Endodermal cell (in vitro differentiated cells): ENCODE measurements around the gene MRPS22. TPM values are rescaled to one million over a fixed set of nuclear protein-coding genes. Genes with fewer than 3 reads are reported as not detected.
"Not testable (repeated sequence)": the region's sequence is repeated elsewhere in the genome, so short reads cannot be mapped to it uniquely, and the experiment has no call there.

Experiments used
- DNase-seq: peaks from one replicate; pipeline ENCODE4 v3.0.0-alpha.2; 2017
- H3K27ac ChIP-seq: 2 replicates; pipeline ENCODE4 v1.5.1; 2013; ENCODE audit warnings: mild to moderate bottlenecking, low read depth, low read length, moderate library complexity
- H3K27me3 ChIP-seq: 2 replicates; pipeline ENCODE4 v1.6.1; 2013; ENCODE audit warnings: mild to moderate bottlenecking, low read length, moderate library complexity; ENCODE audit not compliant: insufficient read depth, control insufficient read depth, poor library complexity, severe bottlenecking
- H3K36me3 ChIP-seq: 2 replicates; pipeline ENCODE4 v1.7.0; 2013; ENCODE audit warnings: mild to moderate bottlenecking, low read length, moderate library complexity; ENCODE audit not compliant: control insufficient read depth, insufficient read depth
- H3K4me1 ChIP-seq: one replicate; pipeline ENCODE4 v1.7.0; 2013; ENCODE audit warnings: low read length; ENCODE audit not compliant: control insufficient read depth, insufficient read depth
- H3K4me3 ChIP-seq: 2 replicates; pipeline ENCODE4 v1.5.1; 2013; ENCODE audit warnings: mild to moderate bottlenecking, low read length, moderate library complexity
- H3K9ac ChIP-seq: 2 replicates; pipeline ENCODE4 v1.6.1; 2013; ENCODE audit warnings: mild to moderate bottlenecking, low read length, moderate library complexity; ENCODE audit not compliant: poor library complexity, severe bottlenecking; ENCODE audit errors: extremely low read depth
- H3K9me3 ChIP-seq: 2 replicates; pipeline ENCODE4 v1.6.1; 2013; ENCODE audit warnings: mild to moderate bottlenecking, low read length, moderate library complexity; ENCODE audit not compliant: control insufficient read depth
- H3K27ac Mint-ChIP-seq: 2 replicates; pipeline ENCODE4 v1.8.0; 2020; ENCODE audit warnings: mixed read lengths
- H3K27me3 Mint-ChIP-seq: 2 replicates; pipeline ENCODE4 v1.8.0; 2021; ENCODE audit warnings: mild to moderate bottlenecking, mixed read lengths; ENCODE audit not compliant: insufficient read depth
- H3K36me3 Mint-ChIP-seq: 2 replicates; pipeline ENCODE4 v1.8.0; 2020; ENCODE audit warnings: low read depth, mixed read lengths
- H3K4me1 Mint-ChIP-seq: 2 replicates; pipeline ENCODE4 v1.8.0; 2020; ENCODE audit warnings: mixed read lengths
- H3K4me3 Mint-ChIP-seq: 2 replicates; pipeline ENCODE4 v1.8.0; 2020; ENCODE audit warnings: mild to moderate bottlenecking, moderate library complexity, mixed read lengths
- H3K9me3 Mint-ChIP-seq: 2 replicates; pipeline ENCODE4 v1.8.0; 2020; ENCODE audit warnings: mild to moderate bottlenecking, mixed read lengths
- CTCF ChIP-seq: fragments of 200-600 bp; sonication (generic); conservative IDR thresholded peaks from 2 replicates; pipeline ENCODE4 v1.5.0; 2021; ENCODE audit warnings: antibody characterized with exemption, mild to moderate bottlenecking
- WGBS, 2 experiments: methylation state at CpG; one replicate each; pipeline versions ENCODE4 v1.1.5 to v1.1.7; 2013; ENCODE audit warnings: missing lambda C conversion rate in 2 of 2, mixed read lengths in 1 of 2; ENCODE audit not compliant: insufficient coverage in 1 of 2, insufficient read length in 1 of 2; 5-methylcytosine and 5-hydroxymethylcytosine counted together
- total RNA-seq, 2 donors: library from RNA; stranded (reverse); fragmentation: NEBNext Ultra II Directional in 1 of 2; extraction: Animal tissue kit (Norgen Biotek cat#: 25700) in 1 of 2; gene quantifications; 2 replicates in 1 of 2; 3 replicates in 1 of 2; pipeline ENCODE4 v1.2.1, GENCODE V29; 2021

Gene MRPS22
- total RNA-seq, 2 donors from 2014 or later = 34.8 to 38.7 TPM

GRCh38 chr3:139380575-139380974, 36.8 kb downstream of the MRPS22 start:
- no peak overlapping the region for H3K9ac ChIP-seq
- H3K27me3 ChIP-seq = no peaks in the 10 kb centered on the region
- TF ChIP-seq CTCF = no peak
- H3K36me3 Mint-ChIP-seq = peaks cover 53% of the 10 kb centered on the region
- H3K36me3 ChIP-seq = peaks cover 85% of the 10 kb centered on the region
- no peak overlapping the region for H3K4me3 Mint-ChIP-seq
- no peaks in the 10 kb centered on the region for H3K4me1 ChIP-seq
- H3K4me1 Mint-ChIP-seq = peaks cover 5% of the 10 kb centered on the region
- no peak overlapping the region for H3K4me3 ChIP-seq
- DNase-seq = no peak
- no peaks in the 10 kb centered on the region for H3K9me3 ChIP-seq
- H3K27ac Mint-ChIP-seq = no peak overlapping the region
- H3K27ac ChIP-seq = no peak overlapping the region
- H3K27me3 Mint-ChIP-seq = no peaks in the 10 kb centered on the region
- WGBS, 2 experiments = 96 to 100% methylated on average over 1 to 4 of the region's 4 CpGs
- H3K9me3 Mint-ChIP-seq = no peaks in the 10 kb centered on the region

- not testable (repeated sequence) for H3K27ac Mint-ChIP-seq, H3K9me3 ChIP-seq, DNase-seq, H3K9ac ChIP-seq, H3K4me1 ChIP-seq, H3K27me3 ChIP-seq, H3K27me3 Mint-ChIP-seq, H3K4me3 ChIP-seq, H3K27ac ChIP-seq, H3K4me3 Mint-ChIP-seq, H3K9me3 Mint-ChIP-seq
- H3K36me3 Mint-ChIP-seq = peaks cover 49% of the 10 kb centered on the region
- peaks cover 11% of the 10 kb centered on the region for H3K4me1 Mint-ChIP-seq
- peaks cover 73% of the 10 kb centered on the region for H3K36me3 ChIP-seq
- WGBS, 2 experiments = 50% methylated on average over 1 of the region's 2 CpGs; no CpG with 5 or more reads in 1 of the 2 experiments
Observed at GRCh38 chr3:139382291-139382690, 38.5 kb downstream of the MRPS22 start.

GRCh38 chr3:139388077-139388476, 44.3 kb downstream of the MRPS22 start:
- H3K9me3 ChIP-seq = no peaks in the 10 kb centered on the region
- Mint-ChIP-seq H3K4me3 (peak overlapping the region; percentile 97), H3K36me3 (peaks cover 7% of the 10 kb centered on the region), H3K4me1 (peaks cover 20% of the 10 kb centered on the region), H3K27ac (no peak overlapping the region), H3K27me3 (no peaks in the 10 kb centered on the region), H3K9me3 (no peaks in the 10 kb centered on the region)
- DNase-seq = no peak
- peak overlapping the region; percentile 100 for H3K4me3 ChIP-seq
- TF ChIP-seq CTCF = no peak
- no peaks in the 10 kb centered on the region for H3K4me1 ChIP-seq
- peaks cover 17% of the 10 kb centered on the region for H3K36me3 ChIP-seq
- WGBS, 2 experiments = 90% methylated on average over 8 of the region's 10 CpGs; no CpG with 5 or more reads in 1 of the 2 experiments
- H3K27ac ChIP-seq = no peak overlapping the region
- no peaks in the 10 kb centered on the region for H3K27me3 ChIP-seq
- peak overlapping the region; percentile 100 for H3K9ac ChIP-seq
